HepG2 (cell line): ENCODE measurements around the gene MT1A. TPM values are rescaled to one million over a fixed set of nuclear protein-coding genes. Genes with fewer than 3 reads are reported as not detected.

Source experiments
- BHLHE40 ChIP-seq: IDR thresholded peaks from 2 replicates; pipeline ENCODE4 v1.6.1; 2011; ENCODE audit warnings: low read length, improper control_type of control experiment
- GTF2F1 ChIP-seq: fragments of 150-350 bp; IDR thresholded peaks from 2 replicates; pipeline ENCODE4 v1.6.1; 2014; ENCODE audit warnings: low read length
- MYNN ChIP-seq: sonication (generic); formaldehyde crosslinking; IDR thresholded peaks from 2 replicates; pipeline ENCODE4 v1.4.0; 2020; ENCODE audit warnings: mild to moderate bottlenecking, low read depth, missing genetic modification reagents
- NFATC3 ChIP-seq: sonication (generic); formaldehyde crosslinking; IDR thresholded peaks from 2 replicates; pipeline ENCODE4 v1.5.1; 2020; ENCODE audit warnings: mild to moderate bottlenecking, missing genetic modification reagents
- POLR2AphosphoS5 ChIP-seq: IDR thresholded peaks from 2 replicates; pipeline ENCODE4 v1.6.1; 2012; ENCODE audit warnings: low read depth, low read length
- ZFP36L1 ChIP-seq: sonication (generic); formaldehyde crosslinking; IDR thresholded peaks from 2 replicates; pipeline ENCODE4 v1.8.0; 2022; ENCODE audit warnings: mild to moderate bottlenecking, missing genetic modification reagents, moderate library complexity
- ZNF235 ChIP-seq: sonication (generic); formaldehyde crosslinking; IDR thresholded peaks from 2 replicates; pipeline ENCODE4 v1.8.1; 2023; ENCODE audit warnings: mild to moderate bottlenecking, missing genetic modification reagents, borderline replicate concordance
- ZNF253 ChIP-seq: sonication (generic); formaldehyde crosslinking; IDR thresholded peaks from 2 replicates; pipeline ENCODE4 v1.8.0; 2022; ENCODE audit warnings: mild to moderate bottlenecking, missing genetic modification reagents, borderline replicate concordance
- ZNF274 ChIP-seq: sonication (generic); formaldehyde crosslinking; IDR thresholded peaks from 2 replicates; pipeline ENCODE4 v1.5.1; 2020; ENCODE audit warnings: mild to moderate bottlenecking, missing genetic modification reagents
- ZNF446 ChIP-seq: sonication (generic); formaldehyde crosslinking; IDR thresholded peaks from 2 replicates; pipeline ENCODE4 v1.5.0; 2020; ENCODE audit warnings: mild to moderate bottlenecking, missing genetic modification reagents
- ZNF503 ChIP-seq: sonication (generic); formaldehyde crosslinking; IDR thresholded peaks from 2 replicates; pipeline ENCODE4 v1.4.0; 2020; ENCODE audit warnings: missing genetic modification reagents
- ZNF782 ChIP-seq: sonication (generic); formaldehyde crosslinking; IDR thresholded peaks from 2 replicates; pipeline ENCODE4 v1.4.0; 2020; ENCODE audit warnings: missing genetic modification reagents, mild to moderate bottlenecking, borderline replicate concordance
- ZNF800 ChIP-seq: sonication (generic); formaldehyde crosslinking; IDR thresholded peaks from 2 replicates; pipeline ENCODE4 v1.4.0; 2020; ENCODE audit warnings: missing genetic modification reagents
- ZSCAN9 ChIP-seq: IDR thresholded peaks from 2 replicates; pipeline ENCODE4 v1.6.1; 2016; ENCODE audit warnings: borderline replicate concordance
- polyA plus RNA-seq, 8 experiments: library from polyadenylated mRNA; depleted of rRNA in 3 of 8; stranded (reverse) in 7 of 8; unstranded in 1 of 8; fragments of >200 nt; fragmentation: Illumina TruSeq in 4 of 8; extraction: Trizol in 4 of 8; gene quantifications; 2 replicates each; pipeline versions ENCODE4 v1.2.1 to v1.2.3, GENCODE V29; 2011 to 2016; ENCODE audit warnings: low read depth in 4 of 8, missing spikeins in 1 of 8, mixed read lengths in 1 of 8; ENCODE audit not compliant: insufficient read depth in 1 of 8
- total RNA-seq, 5 experiments: library from RNA; depleted of rRNA; stranded (reverse); fragments of >200 nt; fragmentation: Illumina TruSeq; extraction: Trizol; gene quantifications; 2 replicates each; pipeline ENCODE4 v1.2.3, GENCODE V29; 2016; ENCODE audit warnings: low read depth in 1 of 5
- TF ChIP-seq, protein P1 (sequence below): sonication (generic); formaldehyde crosslinking; IDR thresholded peaks from 2 replicates; pipeline ENCODE4 v1.4.0; 2020; ENCODE audit warnings: missing genetic modification reagents
- TF ChIP-seq, protein P2 (sequence below): sonication (generic); IDR thresholded peaks from 2 replicates; pipeline ENCODE4 v1.6.1; 2016; ENCODE audit warnings: low read depth, borderline replicate concordance
- TF ChIP-seq, protein P3 (sequence below): sonication (generic); formaldehyde crosslinking; IDR thresholded peaks from 2 replicates; pipeline ENCODE4 v1.5.0; 2020; ENCODE audit warnings: mild to moderate bottlenecking, missing genetic modification reagents

Gene MT1A
- total and polyA plus RNA-seq, 2 of the 13 experiments (the other 11 are each of a cell fraction or from before 2014, with no cell fraction given): 8.3 to 10.4 TPM

DNA sequence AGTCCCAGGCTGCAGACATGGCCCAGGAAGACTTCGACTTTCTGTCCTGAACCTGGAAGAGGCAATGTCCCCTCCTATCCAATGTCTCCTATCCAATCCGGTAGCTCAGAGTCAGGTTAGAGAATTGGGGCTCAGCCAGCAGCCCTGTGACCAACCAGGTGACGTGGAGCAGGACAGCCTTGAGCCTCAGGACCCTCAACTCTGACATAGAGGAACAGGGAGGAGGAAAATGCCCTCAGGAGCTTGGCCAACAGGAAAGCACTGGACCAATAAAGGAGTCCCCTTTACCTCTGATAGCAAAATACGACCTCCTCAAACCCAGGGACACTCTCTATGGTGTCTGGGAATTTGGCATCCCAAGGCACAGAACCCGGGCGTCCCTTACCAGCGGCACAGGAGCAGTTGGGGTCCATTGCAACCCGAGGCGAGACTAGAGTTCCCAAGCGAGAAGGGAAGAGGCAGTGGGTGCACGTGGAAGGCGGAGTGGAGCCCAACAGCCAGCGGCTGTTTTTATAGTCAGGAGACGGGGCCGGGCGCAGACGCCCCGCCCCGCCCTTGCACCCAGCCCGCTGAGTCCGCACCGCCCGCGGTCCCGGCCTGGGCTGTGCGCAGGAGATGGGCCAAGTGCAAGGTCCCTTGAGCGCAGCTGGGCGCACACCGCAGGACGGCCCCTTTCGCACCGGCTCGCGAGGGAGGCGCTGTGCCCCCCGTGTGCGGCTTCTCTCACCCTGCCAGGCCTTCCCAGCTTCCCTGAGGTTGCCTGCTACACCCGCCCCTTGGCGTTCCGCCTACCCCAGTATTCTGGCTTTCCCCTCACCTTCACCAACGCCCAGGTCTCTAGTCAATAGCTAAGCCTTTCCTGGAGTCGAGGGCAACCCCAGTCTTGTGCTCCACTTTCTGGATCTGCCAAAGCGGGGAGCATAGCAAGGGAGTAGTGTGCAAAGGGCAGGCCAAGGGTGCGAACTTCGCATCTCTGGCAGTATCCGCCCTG lies 29.4 kb downstream of the MT1A start, which contains the start of gene MT1G (continued):
- peak; percentile 99 for TF ChIP-seq ZNF800 (CRISPR knock-in tag)
- peak; percentile 49; the same call in 1 of the 2 replicates for TF ChIP-seq POLR2AphosphoS5
- TF ChIP-seq ZNF274 (CRISPR knock-in tag): peak; percentile 73; the same call in 1 of the 2 replicates
- no peak for TF ChIP-seq ZNF235 (CRISPR knock-in tag)
- no peak for TF ChIP-seq ZNF782 (CRISPR knock-in tag)
- TF ChIP-seq, protein P1, sequence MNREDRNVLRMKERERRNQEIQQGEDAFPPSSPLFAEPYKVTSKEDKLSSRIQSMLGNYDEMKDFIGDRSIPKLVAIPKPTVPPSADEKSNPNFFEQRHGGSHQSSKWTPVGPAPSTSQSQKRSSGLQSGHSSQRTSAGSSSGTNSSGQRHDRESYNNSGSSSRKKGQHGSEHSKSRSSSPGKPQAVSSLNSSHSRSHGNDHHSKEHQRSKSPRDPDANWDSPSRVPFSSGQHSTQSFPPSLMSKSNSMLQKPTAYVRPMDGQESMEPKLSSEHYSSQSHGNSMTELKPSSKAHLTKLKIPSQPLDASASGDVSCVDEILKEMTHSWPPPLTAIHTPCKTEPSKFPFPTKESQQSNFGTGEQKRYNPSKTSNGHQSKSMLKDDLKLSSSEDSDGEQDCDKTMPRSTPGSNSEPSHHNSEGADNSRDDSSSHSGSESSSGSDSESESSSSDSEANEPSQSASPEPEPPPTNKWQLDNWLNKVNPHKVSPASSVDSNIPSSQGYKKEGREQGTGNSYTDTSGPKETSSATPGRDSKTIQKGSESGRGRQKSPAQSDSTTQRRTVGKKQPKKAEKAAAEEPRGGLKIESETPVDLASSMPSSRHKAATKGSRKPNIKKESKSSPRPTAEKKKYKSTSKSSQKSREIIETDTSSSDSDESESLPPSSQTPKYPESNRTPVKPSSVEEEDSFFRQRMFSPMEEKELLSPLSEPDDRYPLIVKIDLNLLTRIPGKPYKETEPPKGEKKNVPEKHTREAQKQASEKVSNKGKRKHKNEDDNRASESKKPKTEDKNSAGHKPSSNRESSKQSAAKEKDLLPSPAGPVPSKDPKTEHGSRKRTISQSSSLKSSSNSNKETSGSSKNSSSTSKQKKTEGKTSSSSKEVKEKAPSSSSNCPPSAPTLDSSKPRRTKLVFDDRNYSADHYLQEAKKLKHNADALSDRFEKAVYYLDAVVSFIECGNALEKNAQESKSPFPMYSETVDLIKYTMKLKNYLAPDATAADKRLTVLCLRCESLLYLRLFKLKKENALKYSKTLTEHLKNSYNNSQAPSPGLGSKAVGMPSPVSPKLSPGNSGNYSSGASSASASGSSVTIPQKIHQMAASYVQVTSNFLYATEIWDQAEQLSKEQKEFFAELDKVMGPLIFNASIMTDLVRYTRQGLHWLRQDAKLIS: no peak
- no peak for TF ChIP-seq BHLHE40
- TF ChIP-seq ZFP36L1 (CRISPR knock-in tag): no peak
- no peak for TF ChIP-seq GTF2F1
- no peak for TF ChIP-seq ZNF446
- TF ChIP-seq, protein P2, sequence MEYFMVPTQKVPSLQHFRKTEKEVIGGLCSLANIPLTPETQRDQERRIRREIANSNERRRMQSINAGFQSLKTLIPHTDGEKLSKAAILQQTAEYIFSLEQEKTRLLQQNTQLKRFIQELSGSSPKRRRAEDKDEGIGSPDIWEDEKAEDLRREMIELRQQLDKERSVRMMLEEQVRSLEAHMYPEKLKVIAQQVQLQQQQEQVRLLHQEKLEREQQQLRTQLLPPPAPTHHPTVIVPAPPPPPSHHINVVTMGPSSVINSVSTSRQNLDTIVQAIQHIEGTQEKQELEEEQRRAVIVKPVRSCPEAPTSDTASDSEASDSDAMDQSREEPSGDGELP: peak; percentile 68; the same call in 1 of the 2 replicates
- TF ChIP-seq ZSCAN9 (CRISPR knock-in tag): no peak
- TF ChIP-seq MYNN: no peak
- TF ChIP-seq ZNF253 (CRISPR knock-in tag): no peak
- TF ChIP-seq, protein P3, sequence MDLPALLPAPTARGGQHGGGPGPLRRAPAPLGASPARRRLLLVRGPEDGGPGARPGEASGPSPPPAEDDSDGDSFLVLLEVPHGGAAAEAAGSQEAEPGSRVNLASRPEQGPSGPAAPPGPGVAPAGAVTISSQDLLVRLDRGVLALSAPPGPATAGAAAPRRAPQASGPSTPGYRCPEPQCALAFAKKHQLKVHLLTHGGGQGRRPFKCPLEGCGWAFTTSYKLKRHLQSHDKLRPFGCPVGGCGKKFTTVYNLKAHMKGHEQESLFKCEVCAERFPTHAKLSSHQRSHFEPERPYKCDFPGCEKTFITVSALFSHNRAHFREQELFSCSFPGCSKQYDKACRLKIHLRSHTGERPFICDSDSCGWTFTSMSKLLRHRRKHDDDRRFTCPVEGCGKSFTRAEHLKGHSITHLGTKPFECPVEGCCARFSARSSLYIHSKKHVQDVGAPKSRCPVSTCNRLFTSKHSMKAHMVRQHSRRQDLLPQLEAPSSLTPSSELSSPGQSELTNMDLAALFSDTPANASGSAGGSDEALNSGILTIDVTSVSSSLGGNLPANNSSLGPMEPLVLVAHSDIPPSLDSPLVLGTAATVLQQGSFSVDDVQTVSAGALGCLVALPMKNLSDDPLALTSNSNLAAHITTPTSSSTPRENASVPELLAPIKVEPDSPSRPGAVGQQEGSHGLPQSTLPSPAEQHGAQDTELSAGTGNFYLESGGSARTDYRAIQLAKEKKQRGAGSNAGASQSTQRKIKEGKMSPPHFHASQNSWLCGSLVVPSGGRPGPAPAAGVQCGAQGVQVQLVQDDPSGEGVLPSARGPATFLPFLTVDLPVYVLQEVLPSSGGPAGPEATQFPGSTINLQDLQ (CRISPR knock-in tag): no peak
- TF ChIP-seq NFATC3 (CRISPR knock-in tag): no peak
- TF ChIP-seq ZNF503 (CRISPR knock-in tag): no peak
